Astrocyte (in vitro differentiated cells and primary cell): ENCODE results near the gene CSK.

Source experiments
- EZH2 ChIP-seq: IDR thresholded peaks from 2 replicates; pipeline ENCODE4 v1.6.1; 2012; ENCODE audit warnings: mild to moderate bottlenecking, low read length, inconsistent platforms; ENCODE audit not compliant: insufficient read depth
- TF ChIP-seq, protein P1 (sequence below): IDR thresholded peaks from 2 replicates; pipeline ENCODE4 v1.5.1; 2011; ENCODE audit warnings: low read depth, mild to moderate bottlenecking, inconsistent platforms, low read length, moderate library complexity; ENCODE audit not compliant: insufficient read depth

DNA sequence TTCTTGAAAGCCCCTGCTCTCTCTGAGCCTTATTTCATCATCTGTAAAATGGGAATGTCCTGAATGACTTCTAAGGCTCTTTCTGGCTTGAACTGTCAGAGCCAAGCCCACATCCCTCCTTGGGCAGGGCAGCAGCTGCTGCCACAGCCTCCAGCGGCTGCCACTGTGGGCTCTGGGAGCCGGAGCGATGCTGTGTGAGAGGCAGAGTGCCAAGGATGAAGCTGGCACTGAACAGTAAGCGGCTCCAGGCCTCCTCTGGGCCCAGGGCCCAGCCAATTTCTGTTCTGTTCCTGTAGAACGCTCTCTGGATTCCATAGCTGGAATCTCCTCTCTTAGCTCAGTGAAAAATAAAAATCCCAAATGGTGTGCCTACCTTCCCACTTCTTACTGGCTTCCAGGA, 49.0 kb downstream of the CSK start:
- no peak for TF ChIP-seq EZH2
- TF ChIP-seq, protein P1, sequence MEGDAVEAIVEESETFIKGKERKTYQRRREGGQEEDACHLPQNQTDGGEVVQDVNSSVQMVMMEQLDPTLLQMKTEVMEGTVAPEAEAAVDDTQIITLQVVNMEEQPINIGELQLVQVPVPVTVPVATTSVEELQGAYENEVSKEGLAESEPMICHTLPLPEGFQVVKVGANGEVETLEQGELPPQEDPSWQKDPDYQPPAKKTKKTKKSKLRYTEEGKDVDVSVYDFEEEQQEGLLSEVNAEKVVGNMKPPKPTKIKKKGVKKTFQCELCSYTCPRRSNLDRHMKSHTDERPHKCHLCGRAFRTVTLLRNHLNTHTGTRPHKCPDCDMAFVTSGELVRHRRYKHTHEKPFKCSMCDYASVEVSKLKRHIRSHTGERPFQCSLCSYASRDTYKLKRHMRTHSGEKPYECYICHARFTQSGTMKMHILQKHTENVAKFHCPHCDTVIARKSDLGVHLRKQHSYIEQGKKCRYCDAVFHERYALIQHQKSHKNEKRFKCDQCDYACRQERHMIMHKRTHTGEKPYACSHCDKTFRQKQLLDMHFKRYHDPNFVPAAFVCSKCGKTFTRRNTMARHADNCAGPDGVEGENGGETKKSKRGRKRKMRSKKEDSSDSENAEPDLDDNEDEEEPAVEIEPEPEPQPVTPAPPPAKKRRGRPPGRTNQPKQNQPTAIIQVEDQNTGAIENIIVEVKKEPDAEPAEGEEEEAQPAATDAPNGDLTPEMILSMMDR, result no peak
